SKM-1 treated with dmso at 0.1 percent for 144 hours (cell line): ENCODE data around the gene FAM81A.
"Not testable (repeated sequence)": the region's sequence is repeated elsewhere in the genome, so short reads cannot be mapped to it uniquely, and the experiment has no call there.

Experiments used
- DNase-seq: peaks from one replicate; lab custom pipeline; 2025; ENCODE audit not compliant: unreplicated experiment; lab: John Stamatoyannopoulos, UW

FAM81A gene

GRCh38 chr15:59484399-59484798 lies 46.4 kb downstream of the FAM81A start:
- DNase-seq = no peak

- no peak for DNase-seq
Measured at GRCh38 chr15:59485036-59485435, 47.0 kb downstream of the FAM81A start.

GRCh38 chr15:59489485-59489884 lies 51.5 kb downstream of the FAM81A start:
- not testable (repeated sequence) for DNase-seq

GRCh38 chr15:59491062-59491461 lies 53.1 kb downstream of the FAM81A start:
- DNase-seq = no peak

- peak; percentile 32 for DNase-seq
Measured at GRCh38 chr15:59492389-59493377, 54.7 kb downstream of the FAM81A start.

- peak; percentile 51 for DNase-seq
Measured at GRCh38 chr15:59501597-59501996, 63.6 kb downstream of the FAM81A start.

- no peak for DNase-seq
Measured at GRCh38 chr15:59515190-59515589, 77.2 kb downstream of the FAM81A start.

GRCh38 chr15:59516655-59517461 lies 78.9 kb downstream of the FAM81A start:
- no peak for DNase-seq

- no peak for DNase-seq
Measured at GRCh38 chr15:59519329-59519728, 81.3 kb downstream of the FAM81A start.

GRCh38 chr15:59521443-59521842 lies 83.5 kb downstream of the FAM81A start:
- DNase-seq = no peak

GRCh38 chr15:59522988-59523461 lies 85.0 kb downstream of the FAM81A start:
- DNase-seq = no peak

- no peak for DNase-seq
Measured at GRCh38 chr15:59523702-59524101, 85.7 kb downstream of the FAM81A start.

- DNase-seq = peak; percentile 47
Measured at GRCh38 chr15:59524331-59524731, 86.3 kb downstream of the FAM81A start.

GRCh38 chr15:59526466-59526865 lies 88.5 kb downstream of the FAM81A start:
- DNase-seq = not testable (repeated sequence)

- no peak for DNase-seq
Measured at GRCh38 chr15:59528429-59528828, 90.4 kb downstream of the FAM81A start.

- DNase-seq = peak; percentile 59
Measured at GRCh38 chr15:59528961-59529402, 91.0 kb downstream of the FAM81A start.

GRCh38 chr15:59531066-59531675 lies 93.2 kb downstream of the FAM81A start:
- peak; percentile 55 for DNase-seq

- peak; percentile 57 for DNase-seq
Measured at GRCh38 chr15:59532770-59533379, 94.9 kb downstream of the FAM81A start.

- no peak for DNase-seq
Measured at GRCh38 chr15:59536553-59536952, 98.6 kb downstream of the FAM81A start.

- no peak for DNase-seq
Measured at GRCh38 chr15:59537403-59537802, 99.4 kb downstream of the FAM81A start.

GRCh38 chr15:59538494-59538893 lies 100.5 kb downstream of the FAM81A start:
- no peak for DNase-seq
